Uterus (tissue), 2 donors: ENCODE measurements around the gene CAMTA1.

Source experiments
- CTCF ChIP-seq, 4 experiments: fragments of 200-600 bp in 2 of 4; fragments of 450-650 bp in 2 of 4; sonication (generic) in 2 of 4; IDR thresholded peaks; one replicate each; pipeline ENCODE4 v1.5.1; 2016 to 2019; ENCODE audit warnings: antibody characterized with exemption in 4 of 4, mild to moderate bottlenecking in 2 of 4, moderate library complexity in 1 of 4
- POLR2A ChIP-seq, 2 donors: fragments of 450-650 bp; IDR thresholded peaks; one replicate each; pipeline ENCODE4 v1.6.1; 2016; ENCODE audit warnings: antibody characterized with exemption in 2 of 2, mild to moderate bottlenecking in 1 of 2, moderate library complexity in 1 of 2

- TF ChIP-seq CTCF (IDR thresholded peaks at IDR 0.05) (no peak), POLR2A (IDR thresholded peaks at IDR 0.05) (no peak)
Observed at GRCh38 chr1:7236844-7237515, 451.7 kb downstream of the CAMTA1 start.
